HG03025 (cell line): ENCODE measurements around the gene GFPT2.

Experiments
- ATAC-seq: cut with Tn5 transposase; IDR thresholded peaks from one replicate; pipeline ENCODE4 v1.9.1; 2021; ENCODE audit warnings: mild to moderate bottlenecking, moderate library complexity; ENCODE audit not compliant: unreplicated experiment, low FRiP score

The GFPT2 gene

DNA sequence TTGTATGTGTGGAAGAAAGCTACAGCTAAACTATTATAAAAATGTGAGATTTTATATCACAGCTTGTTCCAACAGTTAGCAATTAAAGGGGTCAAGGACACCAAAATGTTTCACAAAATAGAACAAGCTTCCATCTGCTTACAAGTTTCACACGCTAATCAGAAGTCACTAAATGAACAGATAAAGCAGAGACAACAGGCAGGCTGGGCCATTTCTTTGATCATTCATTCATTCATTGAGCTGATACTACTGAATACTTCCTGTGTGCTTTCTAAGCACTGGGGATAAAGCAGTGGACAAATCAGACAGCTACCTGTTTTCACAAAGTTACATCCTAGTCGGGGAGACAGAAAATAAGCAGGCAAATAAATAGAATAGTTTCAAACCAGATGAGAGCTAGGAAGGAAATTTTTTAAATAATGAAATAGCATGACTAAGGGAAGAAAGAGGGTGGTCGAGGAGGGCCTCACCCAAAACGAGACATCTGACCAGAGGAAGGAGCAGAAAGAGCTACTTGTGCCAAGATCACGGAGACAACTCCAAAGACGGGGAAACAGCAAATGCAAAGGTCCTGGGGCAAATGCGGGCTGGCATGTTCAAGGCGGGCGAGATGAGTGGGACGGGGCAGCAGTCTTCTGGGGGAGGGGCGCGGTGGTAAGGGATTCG lies 62.4 kb downstream of the GFPT2 start:
- ATAC-seq: no peak

DNA sequence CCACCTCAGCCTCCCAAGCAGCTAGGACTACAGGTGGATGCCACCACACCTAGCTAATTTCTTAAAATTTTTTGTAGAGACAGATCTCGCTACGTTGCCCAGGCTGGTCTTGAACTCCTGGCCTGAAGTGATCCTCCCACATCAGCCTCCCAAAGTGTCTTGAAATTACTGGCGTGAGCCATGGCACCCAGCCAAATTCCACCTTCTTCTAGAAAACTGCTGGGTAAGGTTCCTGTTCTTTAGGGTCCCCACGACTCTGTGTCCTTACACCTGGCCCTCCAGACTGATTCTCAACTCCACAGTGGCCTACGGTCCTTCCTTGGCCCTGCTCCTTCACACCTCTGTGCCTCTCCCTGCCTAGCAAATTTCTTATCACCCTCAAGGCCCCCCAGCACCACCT lies 63.2 kb downstream of the GFPT2 start:
- ATAC-seq: no peak

DNA sequence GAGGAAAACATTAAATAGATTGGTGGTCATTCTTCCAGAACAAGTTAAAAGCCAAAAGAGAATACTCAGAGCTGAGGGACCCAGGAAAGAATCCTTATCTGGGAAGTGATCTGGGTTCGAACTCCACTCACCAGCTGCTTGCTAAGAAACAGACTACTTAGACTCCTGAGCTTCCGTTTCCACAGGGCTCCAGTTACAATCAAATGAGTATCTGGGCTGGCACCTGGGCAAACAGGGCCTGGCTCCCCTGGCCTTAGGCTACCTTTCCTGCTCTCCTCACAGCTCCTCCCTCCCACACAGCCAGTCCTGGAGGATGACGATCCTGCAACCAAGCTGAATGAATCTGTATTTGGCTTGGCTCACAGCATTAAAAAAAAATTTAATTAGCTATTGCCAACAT lies 63.7 kb downstream of the GFPT2 start:
- ATAC-seq: no peak

DNA sequence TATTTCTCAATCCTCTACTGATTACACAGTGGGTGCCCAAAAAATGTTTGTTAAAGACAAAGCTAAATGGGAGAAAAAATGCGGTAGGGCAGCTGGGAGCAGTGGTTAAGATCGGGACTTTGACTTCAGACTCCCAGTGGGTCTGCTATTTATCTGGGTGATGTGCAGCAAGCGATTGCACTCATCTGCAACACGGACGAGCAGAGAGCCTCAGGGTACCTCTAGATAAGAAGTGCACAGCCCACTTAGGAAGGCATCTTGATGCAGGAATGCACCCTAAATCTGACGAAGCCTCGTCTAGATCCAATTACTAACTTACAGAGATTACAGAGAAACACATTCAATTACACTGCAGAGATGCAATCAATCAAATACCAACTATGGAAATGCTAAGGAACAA lies 65.3 kb downstream of the GFPT2 start:
- no peak for ATAC-seq

DNA sequence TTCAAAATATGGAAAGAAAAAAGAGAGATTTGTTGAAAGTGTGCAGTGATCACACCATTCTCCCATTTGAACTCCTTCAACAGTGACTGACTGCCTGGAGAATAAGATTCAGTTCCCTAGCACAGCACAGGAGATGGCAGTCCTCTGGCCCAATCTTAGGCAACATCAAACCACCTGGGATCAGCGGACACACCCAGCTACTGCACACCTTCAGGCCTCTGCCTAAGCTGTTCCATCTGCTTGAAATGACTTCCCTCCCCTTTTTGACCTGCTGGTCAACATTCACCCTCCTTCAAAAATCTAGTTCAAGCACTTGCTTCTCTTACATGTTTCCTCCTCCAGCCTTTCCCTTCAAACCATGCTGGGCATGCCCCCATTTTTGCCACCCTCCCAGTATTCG lies 65.7 kb downstream of the GFPT2 start:
- no peak for ATAC-seq

DNA sequence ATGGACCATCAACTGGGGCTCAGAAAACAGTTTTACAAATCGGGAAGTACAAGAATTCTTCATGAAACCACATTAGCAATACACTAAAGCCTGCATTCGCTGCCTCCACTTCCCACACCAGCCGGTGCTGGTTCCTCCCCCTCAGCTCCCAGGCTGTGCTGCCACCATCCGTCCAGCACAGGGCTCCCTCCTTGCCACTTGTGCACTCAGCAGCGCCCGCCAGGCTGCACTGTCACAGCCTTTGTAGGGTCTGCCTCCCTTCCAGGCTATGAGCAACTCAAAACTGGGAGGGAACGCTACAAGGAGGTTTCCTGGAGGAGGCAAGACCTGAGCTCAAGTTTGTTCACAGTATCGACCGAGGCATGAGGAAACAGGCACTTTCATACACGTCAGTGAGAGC lies 69.0 kb downstream of the GFPT2 start:
- no peak for ATAC-seq

DNA sequence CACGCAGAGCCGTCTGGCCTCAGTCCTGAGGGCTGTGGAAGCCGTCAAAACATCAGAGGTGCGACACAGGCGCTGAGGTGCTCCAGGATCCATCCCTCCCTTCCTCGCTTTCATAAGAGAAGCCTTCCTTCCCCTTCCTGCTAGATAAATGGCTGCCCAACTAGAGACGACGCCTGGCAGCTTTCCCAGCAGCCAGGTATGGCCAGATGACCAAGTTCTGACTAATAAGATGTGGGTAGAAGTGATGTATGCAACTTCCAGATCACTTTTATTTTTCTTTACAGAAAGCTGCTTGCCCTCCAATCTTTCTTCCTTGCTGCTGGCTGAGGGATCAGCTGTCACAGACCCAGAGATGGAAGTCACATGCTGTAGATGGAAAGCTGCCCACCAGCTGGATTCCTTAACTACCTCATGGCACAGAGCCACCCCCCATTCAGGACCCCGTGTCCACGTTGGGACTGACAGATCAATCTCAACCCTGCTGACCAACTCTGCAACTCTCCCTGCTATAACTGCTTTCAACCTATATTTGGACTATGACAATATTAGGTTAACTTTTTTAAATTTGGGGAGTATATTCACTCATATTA lies 70.0 kb downstream of the GFPT2 start:
- ATAC-seq: no peak

DNA sequence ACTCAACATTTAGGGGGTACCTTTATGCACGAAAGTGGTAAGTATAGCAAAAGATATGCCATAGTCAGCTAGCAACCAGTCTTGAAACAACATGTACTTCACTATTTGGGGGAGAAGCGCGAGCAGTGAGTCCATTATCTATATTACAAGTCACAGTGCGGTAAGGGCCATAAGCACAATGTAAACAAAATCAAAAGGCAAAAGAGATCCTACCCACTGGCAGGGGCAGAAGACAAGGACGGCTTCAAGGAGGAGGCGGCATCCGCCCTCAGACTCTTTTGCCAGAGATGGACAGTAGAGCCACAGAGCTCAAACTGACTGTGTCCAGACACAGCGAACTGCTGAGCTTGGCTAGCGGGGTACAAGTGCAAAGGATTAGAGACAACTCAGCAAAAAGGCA lies 70.9 kb downstream of the GFPT2 start:
- ATAC-seq: no peak

DNA sequence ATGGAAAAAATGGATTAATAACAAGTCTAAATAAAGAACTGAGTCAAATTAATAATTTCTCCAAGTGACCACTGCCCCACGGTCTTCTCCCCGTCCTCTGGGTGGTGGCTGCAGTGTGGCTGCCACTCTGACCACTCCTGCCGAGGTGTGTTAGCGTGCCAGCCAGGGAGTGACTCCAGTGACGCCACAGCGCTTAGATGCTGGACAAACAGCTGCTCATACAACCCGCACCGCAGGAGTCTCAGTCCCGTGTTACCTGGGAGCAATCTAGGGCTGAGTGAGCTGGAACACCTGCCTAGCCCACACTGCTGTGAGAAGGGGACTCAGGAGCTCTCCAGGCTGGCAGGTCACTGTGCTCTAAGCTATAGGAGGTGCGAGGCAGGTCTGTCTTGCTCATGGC lies 71.4 kb downstream of the GFPT2 start:
- no peak for ATAC-seq

DNA sequence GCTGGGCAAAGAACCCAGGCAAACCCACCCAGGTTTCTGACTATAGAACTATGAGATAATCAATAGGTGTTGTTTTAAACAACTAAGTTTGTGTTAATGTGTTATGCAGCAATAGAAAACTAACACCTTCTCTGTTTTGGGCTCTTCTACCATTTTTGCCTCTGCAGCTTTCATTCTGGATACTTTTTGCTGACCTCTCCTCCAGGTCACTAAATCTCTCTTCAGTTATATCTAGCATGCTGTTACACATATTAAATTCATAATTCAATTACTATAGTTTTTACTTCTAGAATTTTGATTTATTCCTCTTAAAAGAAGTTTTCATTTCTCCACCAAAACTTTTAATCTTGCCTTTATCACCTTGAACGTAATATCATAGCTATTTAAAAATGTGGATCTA lies 78.4 kb downstream of the GFPT2 start:
- no peak for ATAC-seq

DNA sequence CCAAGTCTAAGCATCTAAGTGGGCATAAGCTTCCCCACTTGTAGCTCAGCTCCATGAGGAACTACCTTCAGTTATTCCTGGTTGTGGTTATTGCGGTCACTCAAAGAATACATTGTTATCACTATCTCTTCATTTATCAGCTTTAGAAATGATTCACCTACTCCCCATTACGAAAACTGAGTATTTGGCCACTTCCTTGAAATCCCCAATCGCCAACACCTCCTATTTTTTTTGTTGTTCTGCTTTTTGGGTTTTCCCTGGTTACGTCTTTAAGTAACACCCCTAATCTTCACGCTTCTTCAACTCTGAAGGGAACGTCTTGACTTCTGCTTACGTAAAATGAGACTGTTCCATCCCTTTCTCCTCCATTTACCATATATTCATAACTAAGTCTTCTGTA lies 81.9 kb downstream of the GFPT2 start:
- no peak for ATAC-seq

DNA sequence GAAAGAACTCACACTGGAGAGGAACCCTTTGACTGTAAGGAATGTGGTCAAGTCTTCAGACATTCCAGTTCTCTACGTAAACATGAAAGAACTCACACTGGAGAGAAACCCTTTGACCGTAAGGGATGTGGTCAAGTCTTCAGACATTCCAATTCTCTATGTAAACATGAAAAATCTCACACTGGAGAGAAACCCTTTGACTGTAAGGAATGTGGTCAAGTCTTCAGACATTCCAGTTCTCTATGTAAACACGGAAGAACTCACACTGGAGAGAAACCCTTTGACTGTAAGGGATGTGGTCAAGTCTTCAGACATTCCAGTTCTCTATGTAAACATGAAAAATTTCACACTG lies 93.9 kb downstream of the GFPT2 start:
- no peak for ATAC-seq

DNA sequence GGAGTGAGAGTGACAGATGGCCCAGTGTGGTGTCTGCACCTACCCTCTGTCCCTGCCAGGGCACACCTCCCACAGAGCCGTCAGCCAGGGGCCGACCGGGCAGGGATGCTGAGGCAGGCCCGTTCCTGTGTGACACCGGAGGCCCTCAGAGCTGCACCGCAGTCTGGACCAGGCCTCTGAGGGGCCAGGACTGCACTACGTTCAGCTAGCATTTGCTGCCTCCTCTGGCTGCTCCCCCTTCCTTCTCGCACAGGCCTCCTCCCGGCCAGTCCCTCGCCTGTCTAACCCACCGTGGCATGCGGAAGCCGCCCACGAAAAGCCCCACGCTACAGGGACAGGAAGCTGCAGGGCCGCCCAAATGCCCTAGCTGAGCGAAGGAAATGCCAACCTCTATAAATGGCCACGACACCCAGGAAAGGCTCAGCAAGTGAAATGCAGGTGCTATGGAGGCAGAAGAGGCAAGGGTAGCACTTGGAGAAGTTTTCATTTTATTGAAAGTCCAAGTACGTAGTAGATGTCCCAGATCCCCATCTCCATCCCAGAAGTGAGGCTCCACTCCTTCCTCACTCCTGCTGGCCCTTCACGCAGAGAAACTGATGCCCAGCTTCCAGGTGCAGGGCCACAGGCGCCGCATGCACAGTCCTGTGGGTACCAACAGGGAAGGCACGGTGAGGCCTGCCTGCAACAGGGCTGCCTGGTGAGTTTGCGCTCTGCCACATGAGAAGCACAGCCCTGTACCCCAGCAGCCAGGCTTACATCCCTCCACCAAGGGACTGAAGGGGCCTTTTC lies 99.9 kb downstream of the GFPT2 start:
- no peak for ATAC-seq

DNA sequence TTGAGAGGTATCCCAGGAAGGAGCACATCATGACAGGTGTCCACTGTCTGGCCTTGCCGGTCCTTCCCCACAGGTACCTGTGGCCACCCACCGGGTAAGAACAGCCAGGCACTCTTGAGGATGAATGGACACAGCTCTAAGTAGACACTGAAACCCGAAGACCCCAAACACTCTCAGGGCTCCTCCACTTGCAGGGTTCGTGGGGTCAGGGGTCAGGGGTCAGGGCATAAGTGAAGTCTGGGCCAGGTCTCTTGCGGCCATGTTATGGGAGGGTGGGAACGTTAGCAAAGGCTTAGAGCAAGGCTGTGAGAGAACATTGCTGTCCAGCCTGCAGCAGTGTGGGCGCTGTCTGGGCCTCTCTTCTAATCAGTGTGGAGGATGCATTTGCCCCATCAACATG lies 101.2 kb downstream of the GFPT2 start:
- ATAC-seq: no peak

DNA sequence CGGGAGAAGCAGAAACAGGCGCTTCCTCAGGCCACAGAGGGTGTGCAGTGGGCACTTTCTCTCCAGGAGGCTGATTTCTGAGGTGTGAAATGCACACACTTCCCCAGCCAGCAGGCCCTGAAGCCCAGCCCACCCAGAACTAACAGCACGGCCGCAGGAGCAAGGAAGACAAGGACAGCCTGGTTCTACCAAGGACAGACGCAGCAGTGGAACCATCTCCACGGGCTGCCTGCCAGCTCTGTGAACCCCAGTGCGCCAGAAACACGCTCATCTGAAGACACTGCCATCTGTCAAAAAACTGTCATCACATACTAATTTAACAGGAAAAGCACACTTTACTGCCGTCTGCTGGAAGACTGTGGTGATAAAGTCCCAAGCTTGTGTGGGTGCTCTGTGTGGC lies 102.0 kb downstream of the GFPT2 start:
- ATAC-seq: no peak
